WTC11 (cell line): ENCODE measurements around the gene KRTCAP2.

Experiments
- ATF2 ChIP-seq: sonication (generic); formaldehyde crosslinking; IDR thresholded peaks from 2 replicates; pipeline ENCODE4 v1.8.1; 2022; ENCODE audit warnings: low read depth, missing genetic modification reagents, borderline replicate concordance
- CREM ChIP-seq: sonication (generic); formaldehyde crosslinking; IDR thresholded peaks from 2 replicates; pipeline ENCODE4 v1.8.1; 2022; ENCODE audit warnings: mild to moderate bottlenecking, missing genetic modification reagents, moderate library complexity
- CTCF ChIP-seq: fragments of 200-600 bp; IDR thresholded peaks from 2 replicates; pipeline ENCODE4 v1.8.0; 2022; ENCODE audit warnings: antibody characterized with exemption
- E2F4 ChIP-seq: sonication (generic); formaldehyde crosslinking; IDR thresholded peaks from 2 replicates; pipeline ENCODE4 v1.8.1; 2022; ENCODE audit warnings: low read depth, mild to moderate bottlenecking, moderate library complexity, missing genetic modification reagents, borderline replicate concordance
- GABPB1 ChIP-seq: sonication (generic); formaldehyde crosslinking; IDR thresholded peaks from 2 replicates; pipeline ENCODE4 v1.8.1; 2023; ENCODE audit warnings: mild to moderate bottlenecking, missing genetic modification reagents
- HMGA2 ChIP-seq: fragments of 250-450 bp; sonication (Bioruptor Pico); IDR thresholded peaks from 2 replicates; pipeline ENCODE4 v1.4.0; 2021; ENCODE audit warnings: mild to moderate bottlenecking, moderate library complexity
- HMGXB4 ChIP-seq: sonication (generic); formaldehyde crosslinking; IDR thresholded peaks from 2 replicates; pipeline ENCODE4 v1.8.1; 2023; ENCODE audit warnings: mild to moderate bottlenecking, moderate library complexity, missing genetic modification reagents
- SMAD3 ChIP-seq: sonication (generic); formaldehyde crosslinking; IDR thresholded peaks from 2 replicates; pipeline ENCODE4 v1.8.0; 2022; ENCODE audit warnings: missing genetic modification reagents, mild to moderate bottlenecking, borderline replicate concordance
- SMAD4 ChIP-seq: sonication (generic); formaldehyde crosslinking; IDR thresholded peaks from 2 replicates; pipeline ENCODE4 v1.8.0; 2022; ENCODE audit warnings: mild to moderate bottlenecking, missing genetic modification reagents
- SP1 ChIP-seq: sonication (generic); formaldehyde crosslinking; conservative IDR thresholded peaks from 2 replicates; pipeline ENCODE4 v1.8.1; 2022; ENCODE audit warnings: missing genetic modification reagents
- TF ChIP-seq, protein P1 (sequence below): sonication (generic); formaldehyde crosslinking; IDR thresholded peaks from 2 replicates; pipeline ENCODE4 v1.8.1; 2023; ENCODE audit warnings: mild to moderate bottlenecking, missing genetic modification reagents, moderate library complexity

DNA sequence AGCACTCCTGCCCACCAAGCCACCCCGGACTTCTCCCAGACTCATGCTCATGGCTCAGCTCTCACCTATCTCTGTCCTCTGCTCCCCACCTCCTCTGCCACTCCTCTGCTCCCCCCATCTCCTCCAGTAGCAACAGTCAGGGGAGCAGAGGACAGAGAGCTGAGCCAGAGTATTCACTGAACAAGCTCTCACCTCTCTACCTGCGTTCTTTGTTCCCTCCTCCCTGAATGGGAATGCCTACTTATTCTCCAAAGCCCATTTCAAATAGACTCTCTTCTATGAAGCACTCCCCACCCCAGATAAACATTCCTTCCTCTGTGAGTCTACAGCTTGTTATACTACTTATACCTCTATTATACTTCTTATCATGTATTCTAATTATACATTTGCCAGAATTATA lies 51.9 kb downstream of the KRTCAP2 start:
- TF ChIP-seq GABPB1 (CRISPR knock-in tag), result no peak
- no peak for TF ChIP-seq CTCF
- TF ChIP-seq SMAD4 (CRISPR knock-in tag), result no peak
- no peak for TF ChIP-seq HMGXB4 (CRISPR knock-in tag)
- TF ChIP-seq ATF2, result no peak
- TF ChIP-seq CREM (CRISPR knock-in tag), result no peak
- TF ChIP-seq, protein P1, sequence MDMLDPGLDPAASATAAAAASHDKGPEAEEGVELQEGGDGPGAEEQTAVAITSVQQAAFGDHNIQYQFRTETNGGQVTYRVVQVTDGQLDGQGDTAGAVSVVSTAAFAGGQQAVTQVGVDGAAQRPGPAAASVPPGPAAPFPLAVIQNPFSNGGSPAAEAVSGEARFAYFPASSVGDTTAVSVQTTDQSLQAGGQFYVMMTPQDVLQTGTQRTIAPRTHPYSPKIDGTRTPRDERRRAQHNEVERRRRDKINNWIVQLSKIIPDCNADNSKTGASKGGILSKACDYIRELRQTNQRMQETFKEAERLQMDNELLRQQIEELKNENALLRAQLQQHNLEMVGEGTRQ (CRISPR knock-in tag), result no peak
- no peak for TF ChIP-seq SP1 (CRISPR knock-in tag)
- TF ChIP-seq SMAD3 (CRISPR knock-in tag), result no peak
- no peak for TF ChIP-seq E2F4 (CRISPR knock-in tag)
- TF ChIP-seq HMGA2, result no peak
